ENCODE measurements around the gene GABARAPL1. TPM values are rescaled to one million over a fixed set of nuclear protein-coding genes. Genes with fewer than 3 reads are reported as not detected.

GABARAPL1 gene
- total and polyA plus RNA-seq, 10 of the 15 experiments (the other 5 are each of a cell fraction or from before 2014, with no cell fraction given) = 0.42 to 3.7 (median 1.4) TPM

GRCh38 chr12:10182354-10183049, 30.2 kb upstream of the GABARAPL1 start:
- Histone ChIP-seq H3K27me3 (replicated peaks in 1 of 2; ENCODE audit: control insufficient read depth in 2 of 2, insufficient read depth in 2 of 2, low read length in 1 of 2) (no peaks in the 10 kb centered on the region), H3K4me2 (ENCODE audit: control insufficient read depth, insufficient read depth) (no peak overlapping the region)

More at GRCh38 chr12:10182354-10183049, 30.2 kb upstream of the GABARAPL1 start:
- ChIA-PET SMC1A (ENCODE audit: uncharacterized antibody, unreplicated experiment) (no interaction called here), RAD21 (ENCODE audit: unreplicated experiment) (interaction anchor here (0.6 kb wide), 1 partner anchor 433 kb away, joined by 3 read pairs; no protein-coding TSS in a partner anchor), CTCF (interaction anchor here (0.6 kb wide), 1 partner anchor 271 kb away, joined by 3 read pairs; the partner anchor contains the start of gene KLRC1), POLR2A (no interaction called here)
- H2AFZ ChIP-seq (ENCODE audit: control insufficient read depth, low read depth, low read length) = no peak overlapping the region
- TF ChIP-seq NBN (IDR thresholded peaks at IDR 0.05) (no peak), KAT2A (conservative IDR thresholded peaks at IDR 0.05; ENCODE audit: control insufficient read depth, low read depth, low read length) (no peak), HCFC1 (IDR thresholded peaks at IDR 0.05; ENCODE audit: low read length) (no peak), SIX5 (IDR thresholded peaks at IDR 0.05; ENCODE audit: low read depth, low read length, severe bottlenecking) (no peak), SUPT20H (IDR thresholded peaks at IDR 0.05; ENCODE audit: borderline replicate concordance, control insufficient read depth, low read depth, low read length) (no peak), MTA2 (IDR thresholded peaks at IDR 0.05; ENCODE audit: low read depth) (no peak), ASH2L (IDR thresholded peaks at IDR 0.05; ENCODE audit: borderline replicate concordance, low read depth) (no peak), MAX (IDR thresholded peaks at IDR 0.05; ENCODE audit: low read depth, low read length) (no peak)
- TF ChIP-seq, protein P1, sequence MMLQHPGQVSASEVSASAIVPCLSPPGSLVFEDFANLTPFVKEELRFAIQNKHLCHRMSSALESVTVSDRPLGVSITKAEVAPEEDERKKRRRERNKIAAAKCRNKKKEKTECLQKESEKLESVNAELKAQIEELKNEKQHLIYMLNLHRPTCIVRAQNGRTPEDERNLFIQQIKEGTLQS (IDR thresholded peaks at IDR 0.05; ENCODE audit: borderline replicate concordance, extremely low read depth, low read depth, low read length) = no peak
- no peak overlapping the region for H3K9ac ChIP-seq (ENCODE audit: control insufficient read depth, insufficient read depth, low read length)
- intact Hi-C loops (cut with micrococcal nuclease; ENCODE audit: unreplicated experiment) (no loop called here), in situ Hi-C loops (cut with MboI) (no loop called here)
- no TSS peak for BruUV-seq (replicated peaks)
- ATAC-seq (no peak), FAIRE-seq (no peak), DNase-seq (ENCODE audit: low read depth, low spot score) (no peak)
- H3K4me1 ChIP-seq (ENCODE audit: control insufficient read depth, insufficient read depth, low read length) = no peaks in the 10 kb centered on the region
- no peaks in the 10 kb centered on the region for H3K36me3 ChIP-seq (ENCODE audit: control insufficient read depth in 2 of 2, insufficient read depth in 2 of 2, low read length in 1 of 2)
- H3K27ac ChIP-seq (ENCODE audit: control insufficient read depth, insufficient read depth) = no peak overlapping the region
- no peak overlapping the region for H3K4me3 ChIP-seq
- 10% methylated on average over 5 of the region's 5 CpGs for WGBS (ENCODE audit: insufficient coverage, insufficient replicate concordance, low lambda C conversion rate, missing lambda C conversion rate)
- no peaks in the 10 kb centered on the region for H3K79me2 ChIP-seq (ENCODE audit: control insufficient read depth, insufficient read depth, low read length)
- H3K9me3 ChIP-seq (replicated peaks; ENCODE audit: control insufficient read depth, insufficient read depth, low read length) = no peaks in the 10 kb centered on the region
- H4K20me1 ChIP-seq (ENCODE audit: control insufficient read depth, insufficient read depth) = no peaks in the 10 kb centered on the region

All from GM12878 (cell line).